H9 (cell line): ENCODE measurements around the gene ACACA. TPM values are rescaled to one million over a fixed set of nuclear protein-coding genes. Genes with fewer than 3 reads are reported as not detected.

Experiments
- DNase-seq: peaks from one replicate; pipeline ENCODE4 v3.0.0-alpha.2; 2017
- H2AFZ ChIP-seq: one replicate; pipeline ENCODE4 v1.6.1; 2013; ENCODE audit warnings: mild to moderate bottlenecking, low read length, control low read depth, moderate library complexity
- H2AK5ac ChIP-seq: 2 replicates; pipeline ENCODE4 v1.6.1; 2013; ENCODE audit warnings: low read length, control low read depth, mixed read lengths; ENCODE audit not compliant: insufficient read length
- H2BK120ac ChIP-seq: one replicate; pipeline ENCODE4 v1.6.1; 2013; ENCODE audit warnings: low read depth, mild to moderate bottlenecking, low read length, control low read depth, inconsistent platforms; ENCODE audit not compliant: poor library complexity, severe bottlenecking
- H2BK12ac ChIP-seq: 2 replicates; pipeline ENCODE4 v1.6.1; 2013; ENCODE audit warnings: low read length, control low read depth, mixed read lengths, low read depth; ENCODE audit not compliant: insufficient read length
- H2BK15ac ChIP-seq: 2 replicates; pipeline ENCODE4 v1.6.1; 2013; ENCODE audit warnings: low read depth, low read length, control low read depth
- H2BK20ac ChIP-seq: one replicate; pipeline ENCODE4 v1.6.1; 2013; ENCODE audit warnings: low read depth, mild to moderate bottlenecking, low read length, control low read depth, inconsistent platforms; ENCODE audit not compliant: poor library complexity, severe bottlenecking
- H2BK5ac ChIP-seq: 2 replicates; pipeline ENCODE4 v1.6.1; 2013; ENCODE audit warnings: low read length, control low read depth, mixed read lengths; ENCODE audit not compliant: insufficient read length
- H3K14ac ChIP-seq: 2 replicates; pipeline ENCODE4 v1.6.1; 2013; ENCODE audit warnings: low read length, control low read depth; ENCODE audit not compliant: insufficient read depth
- H3K18ac ChIP-seq: 2 replicates; pipeline ENCODE4 v1.6.1; 2013; ENCODE audit warnings: low read depth, mild to moderate bottlenecking, mixed read lengths, low read length, control low read depth; ENCODE audit not compliant: insufficient read length
- H3K23ac ChIP-seq: 2 replicates; pipeline ENCODE4 v1.6.1; 2013; ENCODE audit warnings: low read length, control low read depth, mixed read lengths, low read depth; ENCODE audit not compliant: insufficient read length
- H3K23me2 ChIP-seq: 2 replicates; pipeline ENCODE4 v1.6.1; 2013; ENCODE audit warnings: low read depth, mild to moderate bottlenecking, mixed read lengths, low read length, control low read depth; ENCODE audit not compliant: insufficient read length, poor library complexity, severe bottlenecking
- H3K27ac ChIP-seq: 2 replicates; pipeline ENCODE4 v1.5.1; 2013; ENCODE audit warnings: low read length, control low read depth, mixed read lengths, low read depth; ENCODE audit not compliant: insufficient read length
- H3K27me3 ChIP-seq: 2 replicates; pipeline ENCODE4 v1.6.1; 2013; ENCODE audit warnings: low read length, control low read depth, inconsistent platforms; ENCODE audit not compliant: insufficient read depth
- H3K4ac ChIP-seq: 2 replicates; pipeline ENCODE4 v1.6.1; 2013; ENCODE audit warnings: low read depth, mild to moderate bottlenecking, control low read depth, inconsistent platforms, low read length, moderate library complexity
- H3K4me1 ChIP-seq: 2 replicates; pipeline ENCODE4 v1.6.1; 2013; ENCODE audit warnings: low read length, control low read depth, inconsistent platforms; ENCODE audit not compliant: insufficient read depth
- H3K4me2 ChIP-seq: 2 replicates; pipeline ENCODE4 v1.6.1; 2013; ENCODE audit warnings: low read length, control low read depth, mixed read lengths; ENCODE audit not compliant: insufficient read length, insufficient read depth
- H3K56ac ChIP-seq: 2 replicates; pipeline ENCODE4 v1.6.1; 2013; ENCODE audit warnings: low read depth, mild to moderate bottlenecking, mixed read lengths, low read length, control low read depth; ENCODE audit not compliant: insufficient read length
- H3K79me1 ChIP-seq: 2 replicates; pipeline ENCODE4 v1.6.1; 2013; ENCODE audit warnings: low read depth, mild to moderate bottlenecking, moderate library complexity, low read length, control low read depth, inconsistent platforms; ENCODE audit not compliant: insufficient read depth, poor library complexity, severe bottlenecking
- H3K79me2 ChIP-seq: 2 replicates; pipeline ENCODE4 v1.6.1; 2013; ENCODE audit warnings: low read length, control low read depth, inconsistent platforms; ENCODE audit not compliant: insufficient read depth
- H3K9ac ChIP-seq: 2 replicates; pipeline ENCODE4 v1.6.1; 2013; ENCODE audit warnings: low read length, control low read depth, mixed read lengths; ENCODE audit not compliant: insufficient read length; ENCODE audit errors: extremely low read depth
- H3K9me3 ChIP-seq: one replicate; pipeline ENCODE4 v1.6.1; 2013; ENCODE audit warnings: low read depth, low read length, inconsistent platforms; ENCODE audit not compliant: control insufficient read depth
- H3T11ph ChIP-seq: one replicate; pipeline ENCODE4 v1.6.1; 2013; ENCODE audit warnings: mild to moderate bottlenecking, low read length, control low read depth, inconsistent platforms
- H4K20me1 ChIP-seq: one replicate; pipeline ENCODE4 v1.6.1; 2013; ENCODE audit not compliant: control insufficient read depth, insufficient read length, insufficient read depth
- H4K5ac ChIP-seq: 2 replicates; pipeline ENCODE4 v1.6.1; 2013; ENCODE audit warnings: low read depth, mild to moderate bottlenecking, mixed read lengths, low read length, control low read depth; ENCODE audit not compliant: insufficient read length
- H4K8ac ChIP-seq: replicated peaks from 2 replicates; pipeline ENCODE4 v1.6.1; 2013; ENCODE audit warnings: low read length, control low read depth, mixed read lengths, low read depth; ENCODE audit not compliant: insufficient read length
- H4K91ac ChIP-seq: 2 replicates; pipeline ENCODE4 v1.6.1; 2013; ENCODE audit warnings: low read depth, mild to moderate bottlenecking, moderate library complexity, mixed read lengths, low read length, control low read depth; ENCODE audit not compliant: insufficient read length
- H3K27ac Mint-ChIP-seq, 3 experiments: 2 replicates in 2 of 3; 3 replicates in 1 of 3; pipeline ENCODE4 v1.8.0; 2020 to 2021; ENCODE audit warnings: mixed read lengths in 3 of 3, mild to moderate bottlenecking in 1 of 3, moderate library complexity in 1 of 3
- H3K27me3 Mint-ChIP-seq: 2 replicates; pipeline ENCODE4 v1.8.0; 2021; ENCODE audit warnings: low read depth, mild to moderate bottlenecking, moderate library complexity, mixed read lengths
- H3K36me3 Mint-ChIP-seq, 3 experiments: 2 replicates in 2 of 3; 3 replicates in 1 of 3; pipeline ENCODE4 v1.8.0; 2020 to 2021; ENCODE audit warnings: low read depth in 3 of 3, mixed read lengths in 3 of 3; ENCODE audit not compliant: insufficient read depth in 1 of 3
- H3K4me1 Mint-ChIP-seq, 2 experiments: 2 replicates each; pipeline ENCODE4 v1.8.0; 2020; ENCODE audit warnings: mixed read lengths in 2 of 2
- H3K4me3 Mint-ChIP-seq, 2 experiments: 2 replicates in 1 of 2; 3 replicates in 1 of 2; pipeline ENCODE4 v1.8.0; 2020 to 2021; ENCODE audit warnings: mild to moderate bottlenecking in 2 of 2, mixed read lengths in 2 of 2, moderate library complexity in 1 of 2
- H3K9me3 Mint-ChIP-seq, 2 experiments: 2 replicates in 1 of 2; 3 replicates in 1 of 2; pipeline ENCODE4 v1.8.0; 2020; ENCODE audit warnings: mild to moderate bottlenecking in 2 of 2, mixed read lengths in 2 of 2, moderate library complexity in 1 of 2
- CTCF ChIP-seq: fragments of 200-600 bp; sonication (generic); conservative IDR thresholded peaks from 3 replicates; pipeline ENCODE4 v1.8.0; 2021; ENCODE audit warnings: antibody characterized with exemption, mild to moderate bottlenecking
- WGBS: extraction: QIAGEN DNeasy Blood & Tissue Kit; methylation state at CpG from one replicate; pipeline ENCODE4 v1.1.7; 2013; ENCODE audit warnings: missing lambda C conversion rate, low lambda C conversion rate, mixed read lengths; ENCODE audit not compliant: insufficient read length; ENCODE audit errors: extremely low coverage; 5-methylcytosine and 5-hydroxymethylcytosine counted together
- total RNA-seq: library from RNA; stranded (reverse); gene quantifications from 2 replicates; pipeline ENCODE4 v1.2.1, GENCODE V29; 2021

ACACA gene
- total RNA-seq, 1 experiment from 2014 or later: 135 TPM

- Histone ChIP-seq H4K20me1 (no peaks in the 10 kb centered on the region), H2AK5ac (no peak overlapping the region), H4K8ac (no peak overlapping the region), H4K91ac (no peak overlapping the region), H3K4me1 (no peaks in the 10 kb centered on the region), H3K27ac (no peak overlapping the region), H2BK12ac (no peak overlapping the region), H3K4ac (no peak overlapping the region), H3K14ac (no peak overlapping the region), H3K23me2 (no peaks in the 10 kb centered on the region), H3K56ac (no peak overlapping the region), H3K9ac (no peak overlapping the region), H3K9me3 (no peaks in the 10 kb centered on the region), H3K79me2 (no peaks in the 10 kb centered on the region), H2BK20ac (no peak overlapping the region), H2BK5ac (no peak overlapping the region), H2BK15ac (no peak overlapping the region), H4K5ac (no peak overlapping the region), H2BK120ac (no peak overlapping the region), H3K23ac (no peak overlapping the region), H2AFZ (no peak overlapping the region), H3K18ac (no peak overlapping the region), H3T11ph (no peak overlapping the region), H3K27me3 (no peaks in the 10 kb centered on the region), H3K79me1 (no peaks in the 10 kb centered on the region), H3K4me2 (no peak overlapping the region)
- H3K4me1 Mint-ChIP-seq: peaks cover 6 to 12% of the 10 kb centered on the region in 2 experiments
- peak overlapping the region in 1 of 3 experiments; percentile 50; a peak in 2 of 7 replicates for H3K27ac Mint-ChIP-seq
- DNase-seq: no peak
- no peaks in the 10 kb centered on the region for H3K9me3 Mint-ChIP-seq
- no peak for TF ChIP-seq CTCF
- no peak overlapping the region for H3K4me3 Mint-ChIP-seq
- no peaks in the 10 kb centered on the region for H3K27me3 Mint-ChIP-seq
- WGBS: no CpG with 5 or more reads among the region's 3 CpGs
- H3K36me3 Mint-ChIP-seq: peaks cover 21 to 62% (median 52%) of the 10 kb centered on the region in 3 experiments; a peak in 6 of 7 replicates
Measured at GRCh38 chr17:37187262-37187661, 219.4 kb downstream of the ACACA start.
